ENCODE results near the gene MORC3.
"Not testable (repeated sequence)": the region's sequence is repeated elsewhere in the genome, so short reads cannot be mapped to it uniquely, and the experiment has no call there.

MORC3 gene

DNA sequence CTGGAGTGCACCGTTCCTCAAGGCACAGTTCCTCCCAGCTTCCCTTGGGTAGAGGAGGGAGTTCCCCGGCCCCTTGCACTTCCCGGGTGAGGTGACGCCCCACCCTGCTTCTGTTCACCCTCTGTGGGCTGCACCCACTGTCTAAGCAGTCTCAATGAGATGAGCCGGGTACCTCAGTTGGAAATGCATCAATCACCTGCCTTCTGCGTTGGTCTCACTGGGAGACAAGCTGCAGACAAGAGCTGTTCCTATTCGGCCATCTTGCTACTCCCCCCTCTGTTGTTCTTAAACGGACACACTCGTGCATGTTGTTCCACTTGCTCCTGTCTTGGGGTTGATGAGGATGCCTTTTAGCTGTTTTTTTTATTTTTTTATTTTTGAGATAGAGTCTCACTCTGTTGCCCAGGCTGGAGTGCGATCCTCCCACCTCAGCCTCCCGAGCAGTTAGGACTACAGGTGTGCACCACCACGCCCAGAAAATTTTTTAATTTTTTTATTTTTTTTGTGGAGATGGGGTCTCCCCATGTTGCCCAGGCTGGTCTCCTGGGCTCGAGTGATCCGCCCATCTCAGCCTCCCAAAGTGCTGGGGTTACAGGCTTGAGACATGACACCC is 3.0 kb upstream of the MORC3 start:
- no peak for TF ChIP-seq CTCF (IDR thresholded peaks at IDR 0.05; ENCODE audit: extremely low read depth, insufficient read depth, missing control alignments)
- no peak for DNase-seq (ENCODE audit: low spot score)
- in situ Hi-C loops (cut with MboI; ENCODE audit: low pct_unique_long_range_greater_than_20kb, low sequenced_read_pairs, unreplicated experiment), result no loop called here

- DNase-seq (ENCODE audit: low spot score); in situ Hi-C loops (cut with MboI; ENCODE audit: low pct_unique_long_range_greater_than_20kb, low sequenced_read_pairs, unreplicated experiment): not testable (repeated sequence)
Observed at GRCh38 chr21:36319406-36319766, 611 bp upstream of the MORC3 start.

- DNase-seq (ENCODE audit: low spot score), result peak; percentile 80
- in situ Hi-C loops (cut with MboI; ENCODE audit: low pct_unique_long_range_greater_than_20kb, low sequenced_read_pairs, unreplicated experiment), result no loop called here
- no peak for TF ChIP-seq CTCF (IDR thresholded peaks at IDR 0.05; ENCODE audit: extremely low read depth, insufficient read depth, missing control alignments)
Observed at GRCh38 chr21:36320421-36321324, 676 bp downstream of the MORC3 start.

- in situ Hi-C loops (cut with MboI; ENCODE audit: low pct_unique_long_range_greater_than_20kb, low sequenced_read_pairs, unreplicated experiment), result no loop called here
- DNase-seq (ENCODE audit: low spot score), result no peak
- TF ChIP-seq CTCF (IDR thresholded peaks at IDR 0.05; ENCODE audit: extremely low read depth, insufficient read depth, missing control alignments), result no peak
Observed at GRCh38 chr21:36321325-36322082, 1.5 kb downstream of the MORC3 start.

DNA sequence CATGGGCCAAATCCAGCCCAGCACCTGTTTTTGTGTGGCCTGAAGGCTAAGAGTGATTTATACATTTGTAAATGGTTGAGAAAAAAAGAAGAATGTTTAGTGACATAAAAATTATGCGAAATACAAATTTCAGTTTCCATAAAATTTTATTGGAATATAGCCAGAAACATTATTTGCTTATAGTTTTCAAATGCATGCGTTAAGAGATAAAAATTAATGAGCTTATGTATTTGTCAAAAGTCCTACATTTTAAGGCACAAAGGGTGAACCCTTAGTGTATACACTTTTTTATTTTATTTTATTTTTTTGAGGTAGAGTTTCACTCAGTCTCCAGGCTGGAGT is 2.1 kb downstream of the MORC3 start:
- TF ChIP-seq CTCF (IDR thresholded peaks at IDR 0.05; ENCODE audit: extremely low read depth, insufficient read depth, missing control alignments), result no peak
- no peak for DNase-seq (ENCODE audit: low spot score)
- in situ Hi-C loops (cut with MboI; ENCODE audit: low pct_unique_long_range_greater_than_20kb, low sequenced_read_pairs, unreplicated experiment), result no loop called here

DNA sequence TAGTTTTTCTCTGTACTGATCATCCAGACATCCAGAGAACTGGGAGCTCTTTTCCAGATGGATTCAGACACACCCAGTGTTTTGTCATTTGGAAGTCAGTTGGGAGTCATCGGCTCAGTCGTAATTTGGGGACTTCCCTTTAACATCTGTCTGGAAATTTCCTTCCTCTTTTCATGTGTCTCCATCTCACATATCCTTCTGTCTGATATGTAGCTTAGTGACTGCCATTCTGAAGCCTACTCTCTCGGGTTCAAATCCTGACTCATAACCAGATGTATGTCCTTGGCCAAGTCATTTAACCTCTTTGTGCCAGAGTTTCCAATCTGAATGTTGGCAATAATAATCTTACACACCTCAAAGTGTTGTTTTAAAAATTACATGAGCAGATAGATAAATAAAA is 3.0 kb downstream of the MORC3 start:
- in situ Hi-C loops (cut with MboI; ENCODE audit: low pct_unique_long_range_greater_than_20kb, low sequenced_read_pairs, unreplicated experiment), result no loop called here
- no peak for TF ChIP-seq CTCF (IDR thresholded peaks at IDR 0.05; ENCODE audit: extremely low read depth, insufficient read depth, missing control alignments)
- DNase-seq (ENCODE audit: low spot score), result no peak
